NT2/D1 (cell line): ENCODE measurements around the gene VTN.

ENCODE experiments used
- SUZ12 ChIP-seq: IDR thresholded peaks from 2 replicates; pipeline ENCODE4 v1.6.1; 2011; ENCODE audit not compliant: insufficient read length, insufficient read depth; ENCODE audit errors: extremely low read depth
- YY1 ChIP-seq: IDR thresholded peaks from 2 replicates; pipeline ENCODE4 v1.6.1; 2011; ENCODE audit not compliant: insufficient read length, insufficient read depth
- ZNF274 ChIP-seq: IDR thresholded peaks from 2 replicates; pipeline ENCODE4 v1.6.1; 2011; ENCODE audit warnings: mild to moderate bottlenecking, low read depth, low read length

DNA sequence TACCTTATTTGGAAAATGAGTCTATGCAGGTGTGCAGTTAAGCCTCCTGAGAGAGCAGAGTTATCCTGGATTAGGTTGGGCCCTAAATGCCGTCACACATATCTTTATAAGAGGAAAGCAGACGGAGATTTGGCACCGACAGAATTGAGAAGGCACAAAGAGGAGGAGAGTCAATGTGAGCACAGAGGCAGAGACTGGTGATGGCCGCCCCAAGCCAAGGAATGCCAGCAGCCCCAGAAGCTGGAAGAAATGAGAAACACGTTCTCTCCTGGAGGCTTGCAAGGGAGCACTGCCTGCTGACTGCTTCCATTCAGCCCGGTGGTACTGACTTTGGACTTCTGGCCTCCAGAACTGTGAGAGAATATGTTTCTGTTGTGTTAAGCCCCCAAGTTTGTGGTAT, 32.7 kb upstream of the VTN start:
- no peak for TF ChIP-seq YY1
- TF ChIP-seq ZNF274, result no peak
- TF ChIP-seq SUZ12, result no peak
